ENCODE data around the gene SCAMP4.

The SCAMP4 gene

DNA sequence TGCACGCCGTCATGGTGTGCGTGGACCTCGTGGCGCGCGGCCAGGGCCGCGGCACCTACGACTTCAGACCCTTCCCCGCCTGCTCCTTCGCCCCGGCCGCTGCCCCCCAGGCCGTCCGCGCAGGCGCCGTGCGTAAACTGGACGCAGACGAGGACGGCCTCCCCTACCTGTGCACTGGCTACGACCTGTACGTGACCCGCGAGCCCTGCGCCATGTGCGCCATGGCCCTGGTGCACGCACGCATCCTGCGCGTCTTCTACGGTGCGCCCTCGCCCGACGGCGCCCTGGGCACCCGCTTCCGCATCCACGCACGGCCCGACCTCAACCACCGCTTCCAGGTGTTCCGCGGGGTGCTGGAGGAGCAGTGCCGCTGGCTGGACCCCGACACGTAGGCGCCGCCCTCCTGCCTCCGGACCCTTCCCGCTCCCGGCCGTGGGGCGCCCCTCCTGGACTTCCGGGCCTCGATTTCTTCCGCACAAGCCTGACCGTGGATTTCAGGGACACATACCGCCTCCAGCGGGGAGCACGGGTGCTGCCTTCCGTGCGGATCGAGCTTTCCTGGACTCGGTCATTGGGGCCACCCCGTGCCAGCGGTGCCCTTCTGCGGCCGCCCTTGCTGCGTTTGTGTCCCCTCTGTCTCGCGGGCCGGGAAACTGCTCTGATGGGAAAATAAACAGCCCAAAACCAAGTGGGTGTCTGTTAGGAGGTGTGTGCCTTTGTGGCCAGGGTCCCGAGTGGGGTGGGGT, 7.7 kb downstream of the SCAMP4 start:
- no peak for DNase-seq (ENCODE audit: low read depth in 3 of 3)

DNA sequence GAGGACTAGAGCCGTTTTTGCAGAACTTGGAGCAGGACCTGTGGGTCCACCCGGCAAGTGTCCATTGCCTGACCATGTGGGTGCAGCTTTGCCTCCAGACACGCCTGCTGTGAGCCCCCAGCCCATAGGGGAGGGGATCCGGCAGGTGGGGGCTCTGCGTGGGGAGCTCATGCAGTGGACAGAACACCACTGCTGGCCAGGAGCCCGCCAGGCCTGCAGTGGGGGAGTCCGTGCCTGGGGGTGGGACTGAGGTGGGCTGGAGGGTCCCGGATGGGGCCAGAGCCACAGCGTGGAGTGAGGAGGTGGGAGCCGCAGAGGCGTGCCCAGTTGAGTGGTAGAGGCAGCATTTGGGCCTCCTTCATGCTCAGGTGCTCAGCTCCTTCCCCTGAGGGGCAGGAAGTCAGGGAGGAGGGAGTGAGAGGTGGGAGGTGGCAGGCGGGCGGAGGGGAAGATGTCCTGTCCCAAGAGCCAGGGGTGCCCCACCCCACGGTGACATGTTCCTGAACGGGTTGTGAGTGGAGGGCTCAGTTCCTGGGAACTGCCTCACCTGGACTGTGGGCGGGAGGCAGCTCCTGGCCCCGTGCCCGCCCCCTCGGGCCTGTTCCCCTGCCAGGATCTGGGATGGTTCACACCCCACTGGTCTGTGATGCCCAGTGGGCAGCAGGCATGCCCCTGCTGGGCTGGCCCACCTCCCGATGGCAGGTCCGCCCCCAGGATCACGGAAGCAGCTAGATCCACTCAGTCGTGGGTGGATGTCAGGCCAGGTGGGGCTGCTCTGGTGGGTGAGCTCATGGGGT, 8.8 kb downstream of the SCAMP4 start:
- no peak for DNase-seq (ENCODE audit: low read depth in 3 of 3)

DNA sequence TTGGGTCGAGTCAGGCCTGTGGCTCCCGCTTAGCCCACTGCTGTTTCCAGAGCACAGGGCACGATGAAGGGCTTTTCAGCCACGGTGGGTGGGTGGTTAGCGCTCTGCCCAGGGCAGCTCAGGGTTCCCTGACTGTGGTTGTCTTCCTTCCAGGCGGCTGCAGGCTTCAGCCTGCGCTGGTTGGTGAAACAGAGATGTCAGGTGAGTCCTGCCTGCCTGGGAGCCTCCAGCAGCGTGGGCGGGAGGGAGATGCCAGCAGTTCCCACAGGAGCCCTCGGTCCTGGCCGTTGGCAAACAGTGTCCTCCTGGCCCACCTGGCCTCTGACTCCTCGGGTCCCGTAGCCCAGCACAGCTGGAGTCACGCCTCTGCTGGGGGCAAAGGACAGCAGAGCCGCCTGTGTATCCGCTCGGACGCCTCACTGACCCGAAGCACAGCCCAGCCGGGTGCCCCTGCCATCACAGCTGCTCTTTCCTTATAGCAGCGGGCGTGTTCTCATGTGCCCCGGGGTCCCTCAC, 9.7 kb downstream of the SCAMP4 start:
- DNase-seq (ENCODE audit: low read depth in 3 of 3) = no peak

DNA sequence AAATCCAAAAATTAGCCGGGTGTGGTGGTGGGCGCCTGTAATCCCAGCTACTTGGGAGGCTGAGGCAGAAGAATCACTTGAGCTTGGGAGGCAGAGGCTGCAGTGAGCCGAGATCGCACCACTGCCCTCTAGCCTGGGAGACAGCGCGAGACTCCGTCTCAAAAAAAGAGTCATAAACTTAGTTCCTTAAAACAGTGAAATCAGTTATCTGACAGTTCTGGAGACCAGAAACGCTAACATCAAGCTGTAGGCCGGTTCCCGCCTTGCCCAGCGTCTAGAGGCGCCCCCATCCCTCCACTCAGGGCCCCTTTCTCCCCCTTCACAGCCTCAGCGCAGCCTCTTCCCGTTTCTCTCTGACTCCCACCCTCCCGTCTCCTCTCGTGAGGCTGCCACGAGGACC, 11.9 kb downstream of the SCAMP4 start:
- no peak for DNase-seq (ENCODE audit: low read depth in 3 of 3)

DNA sequence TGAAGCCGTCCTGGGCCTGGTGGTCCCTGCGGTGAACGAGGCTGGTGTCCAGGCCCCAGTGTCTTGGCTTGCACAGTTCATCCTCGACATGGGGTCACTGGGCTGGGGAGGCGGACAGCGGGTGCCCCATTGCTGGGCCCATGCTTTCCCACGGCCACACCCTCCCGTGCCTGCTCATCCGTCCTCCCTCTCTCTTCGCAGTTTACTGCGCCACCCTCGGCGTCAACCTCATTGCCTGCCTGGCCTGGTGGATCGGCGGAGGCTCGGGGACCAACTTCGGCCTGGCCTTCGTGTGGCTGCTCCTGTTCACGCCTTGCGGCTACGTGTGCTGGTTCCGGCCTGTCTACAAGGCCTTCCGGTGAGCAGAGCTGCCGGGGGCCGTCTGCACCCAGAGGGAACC, 12.7 kb downstream of the SCAMP4 start:
- DNase-seq (ENCODE audit: low read depth in 3 of 3) = no peak

DNA sequence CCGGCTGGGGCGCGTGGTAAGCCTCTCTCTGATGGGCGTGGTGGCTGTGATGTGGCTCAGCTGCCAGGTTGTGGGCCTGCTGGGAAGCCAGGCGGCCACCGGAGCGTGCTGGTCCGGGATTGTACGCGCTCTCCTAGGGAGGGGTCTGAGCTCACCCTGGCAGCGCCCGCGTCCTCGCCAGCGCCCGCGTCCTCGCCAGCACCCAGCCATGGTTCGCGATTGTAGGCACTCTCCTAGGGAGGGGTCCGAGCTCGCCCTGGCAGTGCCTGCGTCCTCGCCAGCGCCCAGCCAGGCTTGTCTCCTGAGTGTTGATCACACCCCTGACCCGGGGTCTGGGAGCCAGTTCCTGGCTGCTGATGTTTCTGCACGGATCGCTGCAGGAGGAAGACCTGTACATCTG, 13.8 kb downstream of the SCAMP4 start:
- DNase-seq (ENCODE audit: low read depth in 3 of 3) = no peak

DNA sequence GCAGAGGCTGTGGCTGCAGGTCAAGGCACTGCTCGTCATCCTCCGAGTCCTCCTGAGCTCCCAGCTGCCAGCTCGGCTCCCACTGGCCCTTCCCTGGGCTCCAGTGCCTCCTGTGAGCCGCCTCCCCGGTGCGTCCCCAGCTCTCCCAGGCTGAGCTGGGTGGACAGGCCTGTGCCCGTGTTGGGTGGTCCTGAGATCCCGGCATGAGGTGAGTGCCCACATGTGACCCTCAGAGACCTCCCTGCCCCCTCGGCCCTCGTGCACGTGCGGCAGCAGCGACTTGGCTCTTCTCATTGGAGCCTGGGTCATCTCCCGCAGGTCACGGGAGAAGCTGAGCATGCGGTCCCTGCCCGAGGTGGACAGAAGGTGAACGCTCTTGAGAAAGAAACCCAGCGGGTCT, 15.4 kb downstream of the SCAMP4 start:
- DNase-seq (ENCODE audit: low read depth in 3 of 3) = no peak

DNA sequence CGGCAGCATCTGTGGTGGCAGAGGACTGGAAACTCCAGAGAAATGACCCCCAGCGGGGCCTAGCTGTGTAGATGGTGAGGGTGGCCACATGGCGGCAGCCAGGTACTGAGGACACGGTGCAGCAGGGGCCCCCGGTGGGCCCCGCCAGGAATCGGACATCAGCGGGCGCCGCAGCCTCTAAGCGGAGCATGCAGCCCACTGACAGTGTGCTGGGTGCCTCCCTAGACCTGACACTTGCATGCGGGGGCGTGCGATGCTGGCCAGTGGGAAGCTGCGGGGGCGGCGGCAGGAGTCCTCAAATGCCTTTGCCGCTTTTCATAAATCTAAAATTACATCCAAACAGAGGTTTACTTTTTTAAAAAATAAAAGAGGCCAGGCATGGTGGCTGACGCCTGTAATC, 16.1 kb downstream of the SCAMP4 start:
- no peak for DNase-seq (ENCODE audit: low read depth in 3 of 3)

DNA sequence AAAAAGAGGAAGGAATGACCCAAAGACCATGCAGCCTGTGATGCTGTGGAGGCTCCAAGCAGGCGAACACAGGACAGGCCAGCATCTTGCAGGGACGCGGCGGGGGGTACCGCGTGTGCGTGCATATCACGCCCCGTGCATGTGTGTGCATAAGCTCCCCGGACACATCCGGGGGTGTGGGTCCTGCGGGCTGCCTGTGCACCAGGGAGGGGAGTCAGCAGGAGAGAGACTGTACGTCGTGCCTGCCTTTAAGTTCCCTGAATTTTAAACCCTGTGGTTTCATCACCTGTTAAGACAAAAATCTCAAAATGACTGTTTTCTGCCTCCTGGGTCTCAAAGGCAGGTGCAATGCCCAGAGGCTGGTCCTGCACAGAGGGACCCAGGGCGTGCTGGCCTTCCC, 16.6 kb downstream of the SCAMP4 start:
- DNase-seq (ENCODE audit: low read depth in 3 of 3) = no peak

DNA sequence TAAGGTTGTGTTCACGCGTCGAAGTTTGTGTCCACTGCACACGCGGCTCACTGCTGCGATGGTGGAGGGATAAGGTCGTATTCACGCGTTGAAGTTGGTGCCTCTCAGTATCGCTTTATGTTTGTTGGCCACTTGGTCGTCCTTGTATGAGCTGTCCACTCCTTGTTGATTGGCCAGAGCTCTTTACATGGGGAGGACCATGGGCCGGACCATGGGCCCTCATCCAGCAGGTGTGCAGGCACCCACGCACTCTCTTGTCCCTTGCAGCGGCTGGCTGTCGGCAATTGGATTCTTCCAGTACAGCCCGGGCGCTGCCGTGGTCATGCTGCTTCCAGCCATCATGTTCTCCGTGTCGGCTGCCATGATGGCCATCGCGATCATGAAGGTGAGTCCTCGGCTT, 17.6 kb downstream of the SCAMP4 start:
- no peak for DNase-seq (ENCODE audit: low read depth in 3 of 3)

DNA sequence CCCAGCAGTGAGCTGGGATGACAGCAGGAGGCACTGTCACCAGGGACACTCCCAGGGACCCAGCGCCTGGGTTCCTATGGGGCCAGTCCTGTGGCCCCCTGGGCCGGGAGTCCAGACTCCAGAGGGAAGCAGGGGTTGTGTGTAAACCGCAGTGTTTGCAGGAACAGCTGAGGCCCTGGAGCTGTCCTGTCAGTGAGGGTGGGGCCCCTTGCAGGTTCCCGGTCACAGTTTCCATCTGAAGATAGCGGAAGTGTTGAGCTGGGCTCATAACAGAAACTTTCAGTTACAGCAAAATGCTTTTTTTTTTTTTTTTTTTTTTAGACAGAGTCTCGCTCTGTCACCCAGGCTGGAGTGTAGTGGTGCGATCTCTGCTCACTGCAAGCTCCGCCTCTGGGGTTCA, 18.1 kb downstream of the SCAMP4 start:
- DNase-seq (ENCODE audit: low read depth in 3 of 3) = no peak

DNA sequence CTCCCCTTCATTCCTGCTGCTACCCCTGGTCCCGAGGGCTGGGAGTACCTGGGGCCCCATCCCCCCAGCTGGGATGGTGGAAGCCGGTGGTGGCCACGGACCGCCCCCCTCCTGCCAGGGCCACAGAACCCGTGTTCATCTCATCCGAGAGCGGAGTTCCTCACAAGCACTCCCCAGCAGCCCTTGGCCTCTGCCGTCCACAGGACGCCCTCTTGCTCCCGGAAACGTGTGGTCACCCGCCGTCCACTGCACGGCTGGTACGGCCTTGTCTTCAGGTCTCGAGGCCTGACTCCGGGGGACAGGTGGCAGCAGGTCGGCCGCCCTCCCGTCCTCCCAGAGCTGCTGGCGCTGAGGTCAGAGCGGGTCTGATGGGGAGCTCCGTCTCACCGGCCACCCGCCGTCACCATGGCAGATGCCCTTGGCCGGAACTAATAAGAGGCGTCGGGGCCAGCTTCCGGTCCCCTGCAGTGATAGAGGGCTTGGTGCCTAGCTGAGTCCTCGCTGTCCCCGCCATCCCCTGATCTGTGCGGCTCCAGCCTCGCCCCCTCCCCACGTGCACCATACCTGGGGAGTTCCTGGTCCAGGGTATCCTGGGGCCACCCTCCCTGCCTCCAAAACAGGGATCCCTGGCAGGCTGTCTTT, 19.2 kb downstream of the SCAMP4 start:
- DNase-seq (ENCODE audit: low read depth in 3 of 3) = no peak

DNA sequence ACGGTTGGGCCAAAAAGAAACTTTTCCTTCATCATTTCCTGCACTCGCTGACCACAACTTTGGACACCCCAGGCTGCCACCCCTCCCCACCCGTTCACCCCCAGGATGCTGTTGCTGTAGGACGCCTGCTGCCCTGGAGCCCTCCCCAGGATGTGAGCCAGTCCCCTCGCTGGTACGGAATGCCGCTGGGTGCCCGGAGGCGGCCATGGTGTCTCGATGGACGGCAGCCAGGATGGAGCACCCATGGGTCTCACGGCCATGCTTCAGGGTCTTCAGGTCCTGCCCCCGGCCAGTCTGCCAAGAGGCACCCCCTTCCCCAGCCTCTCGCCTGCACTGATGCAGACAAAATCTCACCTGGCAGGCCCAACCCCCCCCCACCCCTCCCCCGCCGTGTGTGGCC, 20.3 kb downstream of the SCAMP4 start:
- DNase-seq (ENCODE audit: low read depth in 3 of 3) = no peak

DNA sequence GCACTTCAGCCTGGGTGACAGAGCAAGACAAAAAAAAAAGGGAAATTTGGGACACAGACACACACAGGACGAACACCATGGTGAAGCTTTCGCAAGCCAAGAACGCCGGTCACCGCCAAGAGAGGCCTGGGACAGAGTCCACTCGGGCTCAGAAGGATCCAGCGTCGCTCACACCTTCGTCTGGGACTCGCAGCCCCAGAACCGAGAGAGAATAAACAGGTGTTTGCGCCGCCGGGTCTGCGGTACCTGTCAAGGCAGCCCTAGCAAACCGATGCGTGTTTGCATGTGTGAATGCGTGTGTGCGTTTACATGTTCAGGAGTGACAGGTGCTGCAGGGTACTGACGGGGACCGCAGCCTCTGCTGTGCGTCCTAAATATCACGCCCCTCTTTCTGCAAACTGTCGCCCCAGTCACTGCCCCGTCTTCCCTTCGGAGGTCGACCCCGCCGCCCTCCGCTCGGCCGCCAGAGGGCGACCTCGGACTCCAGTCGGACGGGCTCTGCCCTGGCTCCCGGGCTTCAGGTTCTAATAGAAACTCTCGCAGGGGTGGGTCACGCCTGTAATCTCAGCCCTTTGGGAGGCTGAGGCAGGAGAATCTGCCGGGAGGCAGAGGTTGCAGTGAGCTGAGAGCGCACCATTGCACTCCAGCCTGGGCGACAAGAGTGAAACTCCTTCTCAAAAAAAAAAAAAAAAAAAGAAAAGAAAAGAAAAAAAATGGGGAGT, 24.0 kb downstream of the SCAMP4 start:
- DNase-seq (ENCODE audit: low read depth in 3 of 3) = peak; percentile 65 to 71 (median 68)

DNA sequence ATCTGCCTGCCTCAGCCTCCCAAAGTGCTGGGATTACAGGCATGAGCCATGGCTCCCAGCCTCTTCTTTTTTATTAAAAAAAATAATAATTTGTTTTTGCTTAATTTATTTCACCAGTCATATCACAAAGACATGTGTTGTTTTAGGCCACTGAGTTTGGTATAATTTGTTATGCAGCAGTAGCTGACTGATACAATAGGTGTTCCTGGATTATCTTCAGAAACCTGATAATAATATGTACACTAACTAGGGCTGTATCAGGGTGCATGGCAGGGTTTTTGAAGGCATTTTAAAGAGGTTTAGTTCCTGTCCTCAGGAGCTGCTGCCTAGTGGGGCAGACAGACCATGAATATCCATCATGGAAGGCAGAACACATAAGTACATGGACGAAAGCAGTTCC, 26.2 kb downstream of the SCAMP4 start:
- no peak for DNase-seq (ENCODE audit: low read depth in 3 of 3)

DNA sequence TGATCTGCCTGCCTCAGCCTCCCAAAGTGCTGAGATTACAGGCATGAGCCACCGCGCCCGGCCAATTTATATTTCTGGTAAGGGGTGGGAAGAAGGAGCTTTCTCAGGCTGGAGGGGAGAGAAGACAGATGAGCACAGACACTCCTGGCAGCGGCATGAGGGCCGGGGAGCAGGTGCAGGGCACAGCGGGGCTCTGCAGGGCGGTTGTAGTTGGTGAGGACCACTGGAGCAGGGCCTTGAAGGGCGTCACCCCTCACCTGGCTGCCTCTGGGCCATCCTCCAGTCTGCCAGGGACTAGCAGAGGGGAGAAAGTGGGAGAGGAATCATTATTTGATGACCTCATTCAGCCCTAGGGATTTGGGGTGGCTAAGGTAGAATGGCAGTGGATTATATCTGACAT, 27.2 kb downstream of the SCAMP4 start:
- DNase-seq (ENCODE audit: low read depth in 3 of 3) = no peak

DNA sequence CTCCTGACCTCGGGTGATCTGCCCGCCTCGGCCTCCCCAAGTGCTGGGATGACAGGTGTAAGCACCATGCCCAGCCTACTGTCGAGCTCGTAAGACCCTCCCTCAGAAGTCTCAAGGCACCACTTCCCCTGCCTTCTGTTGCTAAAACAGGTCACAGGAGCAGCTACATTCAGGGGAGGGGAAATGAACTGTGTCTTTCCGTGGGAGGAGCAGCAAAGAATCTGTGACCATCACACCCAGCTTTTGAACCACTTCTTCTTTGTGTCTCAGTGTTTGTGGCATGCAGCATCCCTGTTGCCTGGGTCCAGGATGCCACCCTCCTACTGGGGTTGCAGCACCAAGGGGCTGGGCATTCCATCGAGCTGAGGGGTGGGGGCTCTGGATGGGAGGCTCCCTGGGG, 28.0 kb downstream of the SCAMP4 start:
- no peak for DNase-seq (ENCODE audit: low read depth in 3 of 3)

DNA sequence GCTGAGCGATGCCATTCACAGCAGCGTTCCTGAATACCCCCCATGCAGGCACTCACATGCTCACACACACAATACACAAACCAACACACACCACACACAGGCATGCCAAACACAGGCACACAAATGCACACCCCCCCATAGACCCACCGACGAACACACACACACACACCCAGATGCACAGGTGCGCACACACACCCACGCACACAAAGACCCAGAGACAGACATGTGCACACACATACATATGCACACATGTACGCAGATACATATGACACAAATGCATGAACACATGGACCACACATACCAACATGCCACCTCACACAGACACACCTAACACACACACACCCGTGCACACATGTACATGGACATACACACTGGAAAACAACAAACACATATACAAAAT, 28.7 kb downstream of the SCAMP4 start:
- DNase-seq (ENCODE audit: low read depth in 3 of 3) = no peak

DNA sequence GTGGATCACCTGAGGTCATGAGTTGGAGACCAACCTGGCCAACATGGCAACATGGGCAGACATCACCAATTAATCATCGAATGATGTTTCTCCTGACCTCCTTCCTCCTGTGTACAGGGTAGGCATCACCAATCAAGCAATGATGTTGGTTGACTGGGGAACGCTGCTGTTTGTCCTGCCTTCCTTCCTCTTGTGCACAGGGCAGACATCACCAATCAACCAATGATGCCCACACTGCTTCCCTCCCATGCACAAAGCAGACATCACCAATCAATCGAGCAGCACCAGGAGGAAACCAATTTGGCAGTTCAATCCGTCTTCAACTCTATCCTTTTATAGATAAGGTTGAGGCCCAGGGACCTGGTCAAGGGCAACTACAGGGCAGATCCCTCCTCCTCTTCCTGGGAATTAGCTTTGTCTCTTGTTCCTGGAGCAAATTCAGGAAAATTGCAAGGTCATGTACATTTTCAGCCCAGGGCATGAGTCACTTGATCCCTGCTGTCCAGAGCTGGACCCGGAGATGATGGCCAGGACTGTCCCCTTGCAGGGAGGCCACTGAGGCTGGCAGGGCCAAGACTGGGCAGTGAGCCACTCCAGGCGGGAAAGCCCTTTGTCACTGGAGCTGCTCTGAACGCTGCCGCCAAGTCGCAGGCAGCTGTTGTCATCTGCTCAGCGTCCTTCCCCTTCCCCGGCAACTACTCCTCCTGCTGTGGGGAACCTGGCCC, 30.4 kb downstream of the SCAMP4 start:
- no peak for DNase-seq (ENCODE audit: low read depth in 3 of 3)

DNA sequence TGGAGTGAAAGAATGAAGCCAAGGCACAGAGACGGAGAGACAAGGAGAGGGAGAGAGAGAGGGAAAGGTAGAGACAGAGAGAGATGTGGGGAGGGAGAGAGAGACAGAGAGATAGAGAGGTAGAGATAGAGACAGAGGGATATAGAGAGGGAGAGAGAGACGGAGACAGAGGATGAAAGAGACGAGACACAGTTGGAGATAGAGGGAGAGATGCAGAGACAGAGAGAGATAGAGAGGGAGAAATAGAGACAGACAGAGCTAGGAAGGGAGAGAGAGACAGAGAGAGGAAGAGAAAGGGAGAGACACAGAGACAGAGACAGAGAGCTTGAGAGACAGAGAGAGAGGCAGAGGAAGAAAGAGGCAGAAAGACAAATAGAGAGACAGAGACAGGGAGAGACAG, 31.2 kb downstream of the SCAMP4 start:
- DNase-seq (ENCODE audit: low read depth in 3 of 3) = no peak

DNA sequence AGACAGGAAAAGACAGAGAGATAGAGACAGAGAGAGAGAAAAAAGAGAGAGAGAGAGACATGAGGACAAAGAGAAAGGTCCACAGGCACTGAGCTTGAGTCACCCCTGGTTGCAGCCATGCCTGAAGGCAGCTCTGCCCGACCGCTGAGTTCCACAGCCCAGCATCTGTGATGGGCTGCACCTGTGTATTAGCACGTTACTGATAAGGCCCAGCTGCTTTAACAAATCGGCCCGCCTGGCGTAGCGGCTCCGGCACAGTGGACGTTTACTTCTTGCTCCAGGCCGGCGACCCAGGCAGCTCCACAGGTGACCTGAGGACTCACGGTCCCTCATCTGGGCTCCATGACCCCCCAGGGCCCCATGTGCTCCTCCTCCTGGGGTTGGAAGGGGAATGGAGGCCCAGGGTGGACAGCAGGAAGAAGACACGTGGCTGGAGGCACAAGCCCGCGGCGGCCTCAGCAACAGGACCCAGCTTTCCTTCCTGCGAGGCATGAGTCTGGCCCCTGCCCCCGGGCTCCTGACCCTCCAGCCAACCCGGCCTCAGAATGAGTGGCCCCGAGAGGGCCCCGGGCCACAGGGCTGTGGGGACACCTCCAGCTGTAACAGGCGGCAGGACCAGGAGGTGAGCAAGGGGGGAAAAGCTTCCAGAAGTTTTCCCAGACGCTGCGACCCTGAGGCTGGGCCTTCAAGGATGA, 31.9 kb downstream of the SCAMP4 start:
- DNase-seq (ENCODE audit: low read depth in 3 of 3) = no peak

Measured in stimulated activated CD4-positive, alpha-beta T cell treated with anti-CD3 and anti-CD28 coated beads, TNF-alpha, amount 100 ng/mL, for 4 hours (primary cell).